HepG2 (cell line): ENCODE measurements around the gene GNG3. TPM values are rescaled to one million over a fixed set of nuclear protein-coding genes. Genes with fewer than 3 reads are reported as not detected.
A peak's percentile ranks its signal among the peaks of the same experiment; 100 is the strongest.

Experiments
- ATAC-seq: fragments of 200-7000 bp; cut with Tn5 transposase; 3 replicates; pipeline ENCODE4 v1.9.1; 2020; ENCODE audit warnings: mild to moderate bottlenecking, moderate library complexity
- BruUV-seq: library from RNA; stranded (reverse); fragments of 400-500 nt; replicated peaks from 2 replicates; lab custom pipeline; 2021; lab: Mats Ljungman, UMichigan
- CTCF ChIA-PET: fragments of 300-600 bp; formaldehyde crosslinking; extraction: SDS; loops from one replicate; lab custom pipeline; 2021; ENCODE audit warnings: low total read pairs, inconsistent platforms, low intra/inter-chr PET ratio; lab: Yijun Ruan, JAX
- POLR2A ChIA-PET: fragments of 350-600 bp; sonication (Branson Sonifier 250); formaldehyde crosslinking; loops from one replicate; lab custom pipeline; 2020; ENCODE audit warnings: antibody characterized with exemption, inconsistent platforms; lab: Yijun Ruan, JAX
- DNase-seq: peaks from one replicate; pipeline ENCODE4 v3.0.0-alpha.2; 2015; ENCODE audit warnings: low spot score
- FAIRE-seq: peaks from 3 replicates; lab custom pipeline; 2011; peaks lifted over from hg19 to GRCh38; lab: Jason Lieb, UNC
- H2AFZ ChIP-seq: one replicate; pipeline ENCODE4 v1.6.1; 2011; ENCODE audit warnings: low read length, inconsistent platforms
- H3K27ac ChIP-seq: fragments of 300-600 bp; 3 replicates; pipeline ENCODE4 v1.8.0; 2011; ENCODE audit warnings: mixed run types, mild to moderate bottlenecking, mixed read lengths, low read length, inconsistent platforms; ENCODE audit not compliant: insufficient read depth; ENCODE audit errors: extremely low read length
- H3K27me3 ChIP-seq, 2 experiments: fragments of 200-600 bp in 1 of 2; 2 replicates in 1 of 2; 3 replicates in 1 of 2; pipeline versions ENCODE4 v1.6.0 to v1.8.0; 2011; ENCODE audit warnings: low read length in 2 of 2, mild to moderate bottlenecking in 2 of 2, moderate library complexity in 2 of 2, inconsistent platforms in 1 of 2; ENCODE audit not compliant: insufficient read depth in 2 of 2, control insufficient read depth in 1 of 2
- H3K36me3 ChIP-seq, 2 experiments: fragments of 200-600 bp in 1 of 2; replicated peaks in 1 of 2; 2 replicates in 1 of 2; 3 replicates in 1 of 2; pipeline versions ENCODE4 v1.5.1 to v1.8.0; 2011; ENCODE audit warnings: low read length in 2 of 2, inconsistent platforms in 1 of 2; ENCODE audit not compliant: insufficient read depth in 2 of 2, control insufficient read depth in 1 of 2
- H3K4me1 ChIP-seq: 2 replicates; pipeline ENCODE4 v1.5.1; 2012; ENCODE audit warnings: low read length, inconsistent platforms; ENCODE audit not compliant: insufficient read depth
- H3K4me2 ChIP-seq: 2 replicates; pipeline ENCODE4 v1.6.0; 2011; ENCODE audit warnings: low read depth, low read length, inconsistent platforms
- H3K4me3 ChIP-seq, 3 experiments: fragments of 200-600 bp in 1 of 3; sonication (generic), shearing (Covaris generic) in 1 of 3; replicated peaks in 1 of 3; 2 replicates each; pipeline ENCODE4 v1.5.1; 2011 to 2016; ENCODE audit warnings: low read length in 3 of 3, inconsistent platforms in 2 of 3, low read depth in 2 of 3, mild to moderate bottlenecking in 2 of 3, control low read depth in 1 of 3, mixed read lengths in 1 of 3; ENCODE audit not compliant: insufficient read depth in 1 of 3
- H3K79me2 ChIP-seq: one replicate; pipeline ENCODE4 v1.6.1; 2011; ENCODE audit warnings: low read length, inconsistent platforms; ENCODE audit not compliant: insufficient read depth
- H3K9ac ChIP-seq: 2 replicates; pipeline ENCODE4 v1.6.0; 2011; ENCODE audit warnings: mild to moderate bottlenecking, low read depth, low read length, inconsistent platforms; ENCODE audit not compliant: insufficient read depth
- H3K9me3 ChIP-seq: 2 replicates; pipeline ENCODE4 v1.5.1; 2012; ENCODE audit warnings: mild to moderate bottlenecking, low read length
- H4K20me1 ChIP-seq: 2 replicates; pipeline ENCODE4 v1.6.0; 2011; ENCODE audit warnings: inconsistent platforms, mild to moderate bottlenecking, low read length, moderate library complexity; ENCODE audit not compliant: insufficient read depth
- DMTF1 ChIP-seq: sonication (generic); formaldehyde crosslinking; IDR thresholded peaks from 2 replicates; pipeline ENCODE4 v1.4.0; 2020; ENCODE audit warnings: mild to moderate bottlenecking, missing genetic modification reagents
- DR1 ChIP-seq: sonication (generic); formaldehyde crosslinking; IDR thresholded peaks from 2 replicates; pipeline ENCODE4 v1.8.0; 2021; ENCODE audit warnings: mild to moderate bottlenecking, missing genetic modification reagents, inconsistent platforms
- FOXJ3 ChIP-seq: sonication (generic); formaldehyde crosslinking; IDR thresholded peaks from 2 replicates; pipeline ENCODE4 v1.4.0; 2020; ENCODE audit warnings: missing genetic modification reagents, mild to moderate bottlenecking, borderline replicate concordance
- HNRNPH1 ChIP-seq: fragments of 200-400 bp; formaldehyde crosslinking; optimal IDR thresholded peaks from 2 replicates; pipeline ENCODE3; 2017; ENCODE audit warnings: mild to moderate bottlenecking, low read depth, low read length
- REST ChIP-seq, 2 experiments: IDR thresholded peaks; 2 replicates each; pipeline ENCODE4 v1.6.1; 2011 to 2012; ENCODE audit warnings: low read length in 2 of 2, borderline replicate concordance in 1 of 2, low read depth in 1 of 2, mild to moderate bottlenecking in 1 of 2, moderate library complexity in 1 of 2
- ZFP1 ChIP-seq: IDR thresholded peaks from 2 replicates; pipeline ENCODE4 v1.6.1; 2016
- ZNF318 ChIP-seq: sonication (generic); formaldehyde crosslinking; IDR thresholded peaks from 2 replicates; pipeline ENCODE4 v1.4.0; 2020; ENCODE audit warnings: mild to moderate bottlenecking, missing genetic modification reagents
- ZNF441 ChIP-seq: sonication (generic); formaldehyde crosslinking; IDR thresholded peaks from 2 replicates; pipeline ENCODE4 v1.7.0; 2021; ENCODE audit warnings: missing genetic modification reagents, borderline replicate concordance
- WGBS: methylation state at CpG from one replicate; pipeline ENCODE4 v1.1.6; 2017; ENCODE audit warnings: low lambda C conversion rate; 5-methylcytosine and 5-hydroxymethylcytosine counted together
- in situ Hi-C: cut with HindIII; loops from 2 replicates; pipeline ENCODE4 v1.10.0; 2017; ENCODE audit warnings: low pct_unique_long_range_greater_than_20kb; ENCODE audit not compliant: extremely low pct_ligation_motif_present
- intact Hi-C: fragments of 100-400 bp; cut with micrococcal nuclease; formaldehyde crosslinking; loops from one replicate; pipeline ENCODE4 v1.10.0; 2022; ENCODE audit not compliant: unreplicated experiment
- polyA plus RNA-seq, 8 experiments: library from polyadenylated mRNA; depleted of rRNA in 3 of 8; stranded (reverse) in 7 of 8; unstranded in 1 of 8; fragments of >200 nt; fragmentation: Illumina TruSeq in 4 of 8; extraction: Trizol in 4 of 8; gene quantifications; 2 replicates each; pipeline versions ENCODE4 v1.2.1 to v1.2.3, GENCODE V29; 2011 to 2016; ENCODE audit warnings: low read depth in 4 of 8, missing spikeins in 1 of 8, mixed read lengths in 1 of 8; ENCODE audit not compliant: insufficient read depth in 1 of 8
- total RNA-seq, 5 experiments: library from RNA; depleted of rRNA; stranded (reverse); fragments of >200 nt; fragmentation: Illumina TruSeq; extraction: Trizol; gene quantifications; 2 replicates each; pipeline ENCODE4 v1.2.3, GENCODE V29; 2016; ENCODE audit warnings: low read depth in 1 of 5

Gene GNG3
- total and polyA plus RNA-seq, 2 of the 13 experiments (the other 11 are each of a cell fraction or from before 2014, with no cell fraction given): not detected

- POLR2A ChIA-PET: interaction anchor here (0.7 to 4.3 kb wide), 18 partner anchors 11 to 135 kb away, joined by 3 to 27 read pairs (median 4); partner anchors contain the start of genes B3GAT3, C11orf98, CSKMT and HNRNPUL2
- BruUV-seq: no TSS peak
- 95% methylated on average over 8 of the region's 8 CpGs for WGBS
- TF ChIP-seq ZFP1 (no peak), FOXJ3 (CRISPR knock-in tag) (no peak), DR1 (CRISPR knock-in tag) (no peak), DMTF1 (CRISPR knock-in tag) (no peak), ZNF318 (CRISPR knock-in tag) (no peak), ZNF441 (CRISPR knock-in tag) (no peak), HNRNPH1 (no peak), REST (IDR thresholded peaks at IDR 0.05; ENCODE audit: borderline replicate concordance in 1 of 2, low read depth in 1 of 2, low read length in 2 of 2) (no peak)
Measured at GRCh38 chr11:62706850-62707247, 627 bp upstream of the GNG3 start.

More at GRCh38 chr11:62706850-62707247, 627 bp upstream of the GNG3 start:
- H3K4me2 ChIP-seq: peak overlapping the region; percentile 99; the same call in 1 of the 2 replicates
- FAIRE-seq: no peak
- H3K27ac ChIP-seq: peak overlapping the region; percentile 49
- in situ Hi-C loops (loop anchor here (10.0 kb wide), 1 partner anchor 312 kb away; no protein-coding TSS in a partner anchor), intact Hi-C loops (no loop called here)
- no peaks in the 10 kb centered on the region for H3K79me2 ChIP-seq
- no peak overlapping the region for H3K4me3 ChIP-seq
- no peaks in the 10 kb centered on the region for H3K9me3 ChIP-seq
- H3K27me3 ChIP-seq: no peaks in the 10 kb centered on the region
- DNase-seq: no peak
- peaks cover 9 to 34% of the 10 kb centered on the region in 2 experiments for H3K36me3 ChIP-seq
- H3K9ac ChIP-seq: no peak overlapping the region
- ATAC-seq: no peak
- peaks cover 6% of the 10 kb centered on the region; the same call in 1 of the 2 replicates for H4K20me1 ChIP-seq
- no peak overlapping the region for H2AFZ ChIP-seq
- H3K4me1 ChIP-seq: peaks cover 18% of the 10 kb centered on the region
- CTCF ChIA-PET: no interaction called here
